GM13976 (cell line): ENCODE measurements around the gene CAPN11.

ENCODE experiments used
- DNase-seq: peaks from one replicate; pipeline ENCODE4 v3.0.0; 2012; ENCODE audit warnings: low spot score
- CTCF ChIP-seq: IDR thresholded peaks from 2 replicates; pipeline ENCODE4 v1.5.1; 2012; ENCODE audit warnings: borderline replicate concordance, mild to moderate bottlenecking; ENCODE audit not compliant: insufficient read depth; ENCODE audit errors: extremely low read depth, missing control alignments, control extremely low read depth
- in situ Hi-C: fragments of 300-500 bp; cut with MboI; formaldehyde crosslinking; loops from one replicate; pipeline ENCODE4 v1.12.0; 2022; ENCODE audit warnings: low sequenced_read_pairs, mixed read lengths, inconsistent platforms; ENCODE audit not compliant: unreplicated experiment

CAPN11 gene

GRCh38 chr6:44203955-44204354 is 45.3 kb downstream of the CAPN11 start:
- no peak for TF ChIP-seq CTCF
- DNase-seq, result no peak
- in situ Hi-C loops, result no loop called here

GRCh38 chr6:44207966-44208365 is 49.3 kb downstream of the CAPN11 start:
- TF ChIP-seq CTCF, result no peak
- in situ Hi-C loops, result no loop called here
- no peak for DNase-seq

GRCh38 chr6:44211284-44211683 is 52.7 kb downstream of the CAPN11 start:
- no peak for DNase-seq
- in situ Hi-C loops, result no loop called here
- TF ChIP-seq CTCF, result no peak

- TF ChIP-seq CTCF, result no peak
- in situ Hi-C loops, result no loop called here
- DNase-seq, result no peak
Observed at GRCh38 chr6:44214307-44214706, 55.7 kb downstream of the CAPN11 start.

GRCh38 chr6:44216677-44217331 is 58.2 kb downstream of the CAPN11 start, which contains the start of gene MYMX:
Gene MYMX, plus strand, starts transcription at chr6:44216926. Its CDS starts 546 bp downstream, at chr6:44217472.
- DNase-seq, result no peak
- in situ Hi-C loops, result no loop called here
- TF ChIP-seq CTCF, result no peak

- DNase-seq, result no peak
- TF ChIP-seq CTCF, result no peak
- in situ Hi-C loops, result no loop called here
Observed at GRCh38 chr6:44217332-44218143, 58.9 kb downstream of the CAPN11 start.
